HG02943 (cell line): ENCODE results near the gene EXT2.

Experiments used
- ATAC-seq: cut with Tn5 transposase; IDR thresholded peaks from one replicate; pipeline ENCODE4 v1.9.1; 2021; ENCODE audit warnings: mild to moderate bottlenecking, low read depth, moderate library complexity; ENCODE audit not compliant: unreplicated experiment

The EXT2 gene

DNA sequence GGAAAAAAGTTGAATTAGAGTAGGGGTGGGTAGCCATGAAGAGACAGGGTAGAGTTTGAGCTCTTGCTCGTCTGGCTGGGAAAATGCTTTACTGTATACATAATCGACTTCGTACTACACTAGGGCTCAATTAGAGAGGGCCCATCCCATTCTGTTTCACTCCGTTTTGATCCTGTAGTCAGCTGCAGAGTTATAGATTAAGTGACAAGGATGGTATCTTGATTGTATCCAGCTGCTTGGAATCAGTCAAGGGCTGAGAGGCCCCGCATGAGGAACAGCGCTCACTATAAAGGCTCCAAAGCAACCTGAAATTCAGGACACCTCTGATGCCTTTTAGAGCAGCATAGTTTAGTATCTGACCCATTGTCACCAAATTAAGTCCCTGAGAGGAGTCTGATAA is 132.9 kb downstream of the EXT2 start:
- no peak for ATAC-seq

DNA sequence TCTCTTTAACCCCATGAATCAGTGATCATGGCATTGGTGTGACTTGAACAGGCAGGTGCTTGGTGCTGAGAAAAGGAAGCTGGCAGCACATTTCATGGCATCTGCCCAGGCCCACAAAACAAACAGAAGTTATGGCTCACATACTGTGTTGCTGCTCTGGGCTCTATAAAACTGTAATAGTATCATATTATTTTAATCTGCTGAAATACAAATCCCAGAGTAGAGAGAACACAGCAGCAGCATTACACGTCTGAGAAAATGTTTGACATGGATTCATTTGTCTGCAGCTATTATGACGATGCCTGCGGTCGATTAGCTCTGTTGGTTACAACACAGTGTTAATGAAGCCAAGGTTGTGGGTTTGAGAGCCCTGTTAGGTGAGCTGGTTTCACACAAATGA is 133.6 kb downstream of the EXT2 start:
- ATAC-seq, result no peak

- no peak for ATAC-seq
These were observed 134.1 kb downstream of the EXT2 start for GRCh38 chr11:44229624-44230023.

GRCh38 chr11:44235765-44236201 is 140.3 kb downstream of the EXT2 start:
- ATAC-seq, result no peak

- no peak for ATAC-seq
These were observed 140.8 kb downstream of the EXT2 start for GRCh38 chr11:44236296-44236695.

GRCh38 chr11:44237156-44237555 is 141.7 kb downstream of the EXT2 start:
- no peak for ATAC-seq

DNA sequence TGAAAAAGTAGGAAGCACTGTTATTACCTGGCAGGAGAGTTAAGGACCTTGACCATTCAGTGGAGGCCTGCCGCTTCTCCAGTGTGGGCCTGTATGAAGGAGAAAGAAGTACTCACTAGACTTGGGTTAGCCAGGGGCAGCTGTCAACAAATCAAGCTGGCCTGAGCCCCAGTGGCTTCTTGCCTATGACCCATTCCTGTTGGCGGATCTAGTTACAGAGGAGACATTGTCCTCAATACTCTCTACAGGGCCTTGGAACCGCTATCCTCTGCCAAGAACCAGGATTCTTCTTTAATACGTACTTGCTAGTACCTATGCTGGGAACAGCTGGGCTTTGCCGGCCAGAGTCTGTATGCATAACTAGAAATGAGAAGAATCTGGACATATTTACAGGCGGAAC is 146.4 kb downstream of the EXT2 start:
- no peak for ATAC-seq

- no peak for ATAC-seq
These were observed 147.6 kb downstream of the EXT2 start for GRCh38 chr11:44243086-44243485.

DNA sequence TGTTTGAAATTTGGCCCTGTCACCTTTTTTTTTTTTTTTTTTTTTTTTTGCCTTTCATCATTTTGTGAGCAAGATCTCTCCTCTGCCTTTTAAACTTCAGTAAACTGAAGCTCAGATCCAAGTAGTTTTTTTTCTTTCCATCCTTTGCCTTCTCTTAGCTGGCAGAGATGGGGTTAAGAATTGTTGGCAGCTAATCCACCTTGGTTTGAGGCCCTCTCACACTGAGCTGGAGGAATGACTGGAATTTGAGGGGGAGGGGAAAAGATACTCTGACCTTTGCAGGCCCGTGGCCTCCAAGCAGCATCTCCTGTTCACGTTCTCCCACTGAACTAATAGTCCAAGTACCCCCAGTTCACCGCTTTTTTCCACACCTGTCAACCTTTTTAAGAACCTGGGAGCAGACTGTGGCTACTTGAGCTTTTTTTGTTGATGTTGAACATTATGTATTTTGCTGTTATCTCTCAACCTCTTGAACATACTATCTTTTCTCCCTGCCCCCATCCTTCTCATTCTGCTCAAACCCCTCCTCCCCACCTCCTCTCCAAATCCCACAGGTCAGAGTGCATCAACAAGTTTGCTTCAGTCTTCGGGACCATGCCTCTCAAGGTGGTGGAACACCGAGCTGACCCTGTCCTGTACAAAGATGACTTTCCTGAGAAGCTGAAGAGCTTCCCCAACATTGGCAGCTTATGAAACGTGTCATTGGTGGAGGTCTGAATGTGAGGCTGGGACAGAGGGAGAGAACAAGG is 148.3 kb downstream of the EXT2 start:
- no peak for ATAC-seq

DNA sequence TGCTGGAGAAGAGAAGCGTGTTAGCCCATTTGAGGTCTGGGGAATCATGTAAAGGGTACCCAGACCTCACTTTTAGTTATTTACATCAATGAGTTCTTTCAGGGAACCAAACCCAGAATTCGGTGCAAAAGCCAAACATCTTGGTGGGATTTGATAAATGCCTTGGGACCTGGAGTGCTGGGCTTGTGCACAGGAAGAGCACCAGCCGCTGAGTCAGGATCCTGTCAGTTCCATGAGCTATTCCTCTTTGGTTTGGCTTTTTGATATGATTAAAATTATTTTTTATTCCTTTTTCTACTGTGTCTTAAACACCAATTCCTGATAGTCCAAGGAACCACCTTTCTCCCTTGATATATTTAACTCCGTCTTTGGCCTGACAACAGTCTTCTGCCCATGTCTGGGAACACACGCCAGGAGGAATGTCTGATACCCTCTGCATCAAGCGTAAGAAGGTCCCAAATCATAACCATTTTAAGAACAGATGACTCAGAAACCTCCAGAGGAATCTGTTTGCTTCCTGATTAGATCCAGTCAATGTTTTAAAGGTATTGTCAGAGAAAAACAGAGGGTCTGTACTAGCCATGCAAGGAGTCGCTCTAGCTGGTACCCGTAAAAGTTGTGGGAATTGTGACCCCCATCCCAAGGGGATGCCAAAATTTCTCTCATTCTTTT is 149.3 kb downstream of the EXT2 start:
- no peak for ATAC-seq

DNA sequence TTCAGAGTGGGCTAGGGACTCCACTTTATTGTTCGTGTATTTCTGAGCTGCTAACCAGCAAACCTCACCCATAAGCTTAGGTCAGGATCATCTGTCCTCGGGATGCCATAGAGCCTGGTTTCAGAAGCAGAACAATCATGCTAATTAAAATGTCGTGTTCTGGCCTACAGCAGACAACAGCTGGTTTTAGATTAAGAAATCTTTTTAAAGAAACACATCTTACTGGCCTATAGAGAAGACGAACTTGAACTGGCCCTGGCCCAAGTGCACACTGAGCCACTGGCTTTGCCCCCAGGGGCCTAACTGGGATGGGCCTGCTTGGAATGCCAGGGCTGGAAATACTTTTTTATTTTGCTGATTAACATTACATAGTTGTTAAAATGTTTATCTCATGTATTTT is 151.2 kb downstream of the EXT2 start:
- no peak for ATAC-seq

GRCh38 chr11:44247508-44247907 is 152.0 kb downstream of the EXT2 start:
- ATAC-seq, result no peak

DNA sequence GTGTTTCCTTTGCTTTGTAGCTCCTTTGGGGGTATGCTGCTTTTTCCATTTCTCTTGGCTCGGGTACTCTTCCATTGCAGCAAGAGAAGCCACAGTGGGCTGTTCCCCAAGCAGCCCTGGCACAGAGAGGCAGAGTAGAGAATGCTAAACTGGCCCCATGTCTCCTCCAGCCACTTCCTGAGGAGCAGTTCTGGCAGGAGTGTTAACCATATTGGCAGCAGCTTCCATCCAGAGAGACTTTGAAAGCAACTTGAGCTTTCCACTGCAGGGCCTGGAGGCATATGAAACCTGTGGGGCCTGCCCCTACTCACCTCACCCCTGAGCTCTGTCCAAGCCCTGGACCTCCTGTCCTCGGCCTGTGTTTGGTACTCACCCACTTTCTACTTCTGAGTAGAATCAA is 152.6 kb downstream of the EXT2 start:
- ATAC-seq, result no peak

DNA sequence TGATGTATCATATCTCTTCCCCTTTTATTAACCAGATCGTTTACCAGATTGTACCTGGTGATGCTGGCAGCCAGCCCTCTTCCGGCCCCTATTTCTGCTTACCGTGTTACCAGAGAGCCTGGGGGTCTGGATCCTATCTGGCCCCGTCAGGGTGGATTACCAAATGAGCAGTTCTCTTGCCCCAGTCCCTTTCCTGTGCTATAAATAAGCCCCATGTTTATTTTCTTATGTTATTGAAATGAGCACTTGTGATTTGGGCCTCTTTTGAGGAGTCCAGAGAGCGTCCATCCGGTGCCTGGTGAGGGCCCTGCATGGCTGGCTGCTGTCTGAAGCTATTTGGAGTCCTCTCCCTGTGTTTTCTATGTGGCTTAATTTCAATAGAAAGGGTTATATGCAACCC is 154.9 kb downstream of the EXT2 start:
- no peak for ATAC-seq

DNA sequence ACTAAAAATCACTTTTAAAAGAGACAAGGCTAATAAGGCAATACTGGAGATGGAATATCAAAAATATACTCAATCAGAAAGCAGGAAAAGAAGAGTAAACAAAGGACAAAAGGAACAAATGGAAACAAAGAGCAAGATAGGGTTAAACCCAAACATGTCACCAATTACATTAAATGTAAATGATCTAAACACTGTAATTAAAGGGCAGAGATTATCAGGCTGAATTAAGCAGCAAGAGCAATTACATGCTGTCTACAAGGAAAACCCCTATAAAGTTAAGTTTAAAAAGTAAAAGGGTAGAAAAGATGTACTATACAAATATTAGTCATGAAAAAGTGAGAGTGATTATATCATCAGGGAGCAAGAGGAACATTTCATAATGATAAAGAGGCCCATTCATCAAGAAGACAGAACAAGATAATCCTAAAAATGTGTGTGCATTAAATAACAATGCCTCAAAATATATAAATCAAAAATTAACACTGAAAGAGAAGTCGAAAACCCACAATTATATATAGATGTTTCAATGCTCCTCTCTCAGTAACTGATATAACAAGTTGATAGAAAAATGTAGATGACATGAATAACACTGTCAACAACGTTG is 157.6 kb downstream of the EXT2 start:
- ATAC-seq, result no peak

DNA sequence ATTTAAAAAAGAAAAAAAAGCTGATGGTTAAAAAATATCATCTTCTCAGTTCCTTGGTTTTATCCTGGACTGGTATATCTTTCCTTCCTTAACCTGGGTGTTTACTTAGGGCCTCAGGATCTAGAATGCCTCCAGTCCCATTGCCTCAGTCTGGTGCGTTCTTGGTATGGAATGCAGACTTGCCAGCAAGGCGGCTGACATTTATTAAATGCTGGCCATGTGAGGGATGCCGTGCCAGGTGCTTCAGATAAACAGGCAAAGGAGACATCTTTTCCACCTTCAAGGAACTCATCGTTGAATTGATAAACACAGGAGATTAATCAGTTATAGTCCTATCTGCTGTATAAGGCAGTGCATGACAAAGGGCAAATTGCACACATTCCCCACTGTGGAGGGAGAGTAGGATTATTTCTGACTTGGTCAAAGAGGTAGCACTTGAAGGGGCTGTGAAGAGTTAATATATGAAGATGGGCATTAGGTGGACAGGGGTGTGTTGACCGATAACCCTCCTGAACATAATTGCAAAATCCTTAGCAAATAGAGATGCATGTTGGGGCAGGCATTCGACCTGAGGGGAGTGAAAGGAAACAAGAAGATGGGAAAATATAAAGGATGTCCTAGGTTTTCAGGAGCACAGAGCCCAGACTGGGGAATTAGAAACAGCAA is 160.1 kb downstream of the EXT2 start:
- no peak for ATAC-seq

- no peak for ATAC-seq
These were observed 161.3 kb downstream of the EXT2 start for GRCh38 chr11:44256673-44257291.

DNA sequence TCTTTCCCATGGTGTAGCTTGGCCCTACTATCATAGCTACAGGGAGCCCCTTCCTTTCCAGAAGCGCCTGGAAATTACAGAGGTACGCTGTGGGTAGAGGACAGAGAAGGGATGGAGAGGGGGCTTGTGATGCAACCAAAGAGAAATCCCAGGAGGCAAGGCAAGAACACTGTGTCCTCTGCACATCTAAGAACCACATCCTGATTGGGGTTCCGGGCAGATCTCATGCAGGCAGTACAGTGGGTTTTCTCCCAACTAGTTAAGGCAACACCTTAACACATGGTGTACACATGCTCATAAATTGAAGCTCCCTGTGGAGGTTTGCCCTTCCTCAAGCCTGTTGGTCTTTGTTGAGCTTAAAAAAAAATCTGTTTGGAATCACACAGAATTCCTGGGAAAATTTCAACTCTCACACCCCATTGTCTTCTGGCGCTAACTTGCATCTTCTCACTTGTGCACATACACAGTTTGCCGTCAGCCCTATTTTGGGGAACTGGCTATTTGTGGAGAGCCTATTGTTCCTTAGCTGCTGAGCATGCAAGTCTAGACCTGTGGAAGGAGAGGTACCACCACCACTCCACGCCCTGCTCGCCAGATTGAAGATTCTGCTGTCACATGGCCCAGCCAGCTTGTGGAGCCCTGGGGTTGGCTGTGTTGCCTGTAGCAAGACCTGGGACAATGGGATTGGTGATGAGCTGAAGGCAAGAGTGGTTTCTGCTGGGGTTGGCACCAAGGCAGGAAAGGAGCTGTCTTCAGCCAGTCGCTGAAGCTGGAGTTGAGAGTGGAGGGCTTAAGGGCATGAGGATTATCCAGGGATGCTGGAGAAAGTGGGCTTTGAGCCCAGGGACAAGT is 162.1 kb downstream of the EXT2 start:
- ATAC-seq, result no peak

GRCh38 chr11:44258190-44258489 is 162.7 kb downstream of the EXT2 start:
- no peak for ATAC-seq

- no peak for ATAC-seq
These were observed 163.5 kb downstream of the EXT2 start for GRCh38 chr11:44258839-44259420.
